ENCODE measurements around the gene GABRG3.

GABRG3 gene

DNA sequence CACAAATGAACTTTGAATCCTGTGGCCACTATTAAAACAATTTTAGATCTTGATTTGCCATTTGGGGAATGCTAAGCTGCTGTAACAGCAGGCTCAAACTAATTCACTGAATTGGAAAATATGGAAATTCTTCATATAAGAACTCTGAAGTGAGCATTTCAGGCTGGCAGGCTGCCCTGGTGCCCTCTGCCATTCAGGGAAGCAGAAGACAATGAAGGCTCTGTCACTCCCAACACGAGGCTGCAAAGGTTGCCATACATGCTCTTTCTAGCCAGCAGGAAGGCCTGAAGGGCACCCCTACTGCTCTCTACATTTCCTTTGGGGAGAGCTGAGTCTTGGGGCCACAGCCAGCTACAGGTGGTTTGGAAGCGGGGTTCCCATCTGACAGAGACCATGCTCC lies 88.0 kb downstream of the GABRG3 start:
- TF ChIP-seq CTCF (IDR thresholded peaks at IDR 0.05; ENCODE audit: insufficient read depth, low read depth, low read length, missing control alignments), result no peak
- H3K4me3 ChIP-seq (ENCODE audit: low read depth, low read length), result no peak overlapping the region
- no peak for DNase-seq (ENCODE audit: low read depth)

- peak; percentile 29 for TF ChIP-seq CTCF (IDR thresholded peaks at IDR 0.05; ENCODE audit: insufficient read depth, low read depth, low read length, missing control alignments)
- DNase-seq (ENCODE audit: low read depth), result peak; percentile 15
- H3K4me3 ChIP-seq (ENCODE audit: low read depth, low read length), result no peak overlapping the region
Measured at GRCh38 chr15:27059610-27060202, 88.7 kb downstream of the GABRG3 start.

GRCh38 chr15:27061739-27062138 lies 90.8 kb downstream of the GABRG3 start:
- no peak for DNase-seq (ENCODE audit: low read depth)
- no peak for TF ChIP-seq CTCF (IDR thresholded peaks at IDR 0.05; ENCODE audit: insufficient read depth, low read depth, low read length, missing control alignments)

DNA sequence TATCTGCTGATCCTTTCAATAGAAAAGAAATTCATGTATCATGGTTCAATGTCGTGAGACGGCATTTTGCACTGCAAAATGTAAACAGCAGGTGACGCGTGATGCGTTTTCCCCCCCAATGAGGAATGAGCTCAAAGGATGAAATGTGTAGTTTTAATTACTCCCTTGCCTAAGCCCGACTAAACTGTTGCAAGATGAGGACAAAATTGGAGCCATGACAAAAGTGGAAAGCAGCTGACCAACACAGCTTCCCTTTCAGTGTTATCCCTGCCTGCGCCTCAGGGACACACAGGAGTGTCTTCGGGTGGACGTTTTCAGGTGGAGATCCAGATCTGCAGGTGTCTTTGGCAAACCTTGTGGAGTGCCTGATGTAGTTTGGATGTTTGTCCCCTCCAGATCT lies 92.0 kb downstream of the GABRG3 start:
- DNase-seq (ENCODE audit: low read depth), result no peak
- TF ChIP-seq CTCF (IDR thresholded peaks at IDR 0.05; ENCODE audit: insufficient read depth, low read depth, low read length, missing control alignments), result no peak
- no peak overlapping the region for H3K4me3 ChIP-seq (ENCODE audit: low read depth, low read length)

More at GRCh38 chr15:27061739-27062138, 90.8 kb downstream of the GABRG3 start:
- H3K4me3 ChIP-seq (ENCODE audit: low read depth, low read length), result no peak overlapping the region

GRCh38 chr15:27064080-27064479 lies 93.1 kb downstream of the GABRG3 start:
- H3K4me3 ChIP-seq (ENCODE audit: low read depth, low read length), result no peak overlapping the region
- TF ChIP-seq CTCF (IDR thresholded peaks at IDR 0.05; ENCODE audit: insufficient read depth, low read depth, low read length, missing control alignments), result no peak
- DNase-seq (ENCODE audit: low read depth), result no peak

DNA sequence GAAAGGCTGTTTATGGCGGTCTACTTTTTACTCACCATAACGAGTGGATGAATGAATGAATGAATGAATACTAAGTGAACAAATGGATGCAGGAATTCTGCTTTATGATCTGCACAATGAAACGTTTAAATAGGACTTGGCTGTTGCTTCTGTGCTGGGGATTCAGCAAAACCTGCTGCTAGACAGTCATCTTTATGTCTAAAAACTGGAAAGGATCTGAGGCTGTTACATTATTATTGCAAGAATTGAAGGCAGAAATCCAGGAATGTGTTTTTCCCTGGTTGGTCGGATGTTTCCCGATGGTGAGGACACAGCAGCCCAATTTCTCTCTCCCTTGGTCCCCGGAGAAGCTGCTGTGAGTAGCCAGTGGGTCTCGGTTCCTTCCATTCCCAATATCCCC lies 94.2 kb downstream of the GABRG3 start:
- no peak for TF ChIP-seq CTCF (IDR thresholded peaks at IDR 0.05; ENCODE audit: insufficient read depth, low read depth, low read length, missing control alignments)
- no peak for DNase-seq (ENCODE audit: low read depth)
- no peak overlapping the region for H3K4me3 ChIP-seq (ENCODE audit: low read depth, low read length)

GRCh38 chr15:27065785-27066184 lies 94.8 kb downstream of the GABRG3 start:
- no peak for DNase-seq (ENCODE audit: low read depth)
- no peak for TF ChIP-seq CTCF (IDR thresholded peaks at IDR 0.05; ENCODE audit: insufficient read depth, low read depth, low read length, missing control alignments)
- no peak overlapping the region for H3K4me3 ChIP-seq (ENCODE audit: low read depth, low read length)

All from GM12865 (cell line).